Left lung (tissue), 10 donors: Measurements from ENCODE around the gene RNF223. TPM values are rescaled to one million over a fixed set of nuclear protein-coding genes. Genes with fewer than 3 reads are reported as not detected.
A peak's percentile ranks its signal among the peaks of the same experiment; 100 is the strongest.

ENCODE experiments used
- ATAC-seq: fragments of 200-7000 bp; cut with Tn5 transposase; one replicate; pipeline ENCODE4 v1.9.1; 2020; ENCODE audit warnings: moderate library complexity
- DNase-seq, 4 donors: peaks; one replicate each; pipeline ENCODE4 v3.0.0-alpha.2; 2013 to 2020
- H3K27ac ChIP-seq, 2 donors: fragments of 200-600 bp; sonication (generic) in 1 of 2; one replicate each; pipeline versions ENCODE4 v1.5.0 to v1.8.0; 2020 to 2021
- H3K27me3 ChIP-seq, 2 donors: fragments of 200-600 bp; sonication (generic) in 1 of 2; one replicate each; pipeline versions ENCODE4 v1.5.0 to v1.8.0; 2020 to 2021
- H3K36me3 ChIP-seq, 2 donors: fragments of 200-600 bp; sonication (generic) in 1 of 2; one replicate each; pipeline versions ENCODE4 v1.5.0 to v1.8.0; 2020 to 2021
- H3K4me1 ChIP-seq, 2 donors: fragments of 200-600 bp; one replicate each; pipeline ENCODE4 v1.8.0; 2021
- H3K4me3 ChIP-seq, 2 donors: fragments of 200-600 bp; sonication (generic) in 1 of 2; one replicate each; pipeline versions ENCODE4 v1.5.0 to v1.8.0; 2020 to 2021; ENCODE audit warnings: mild to moderate bottlenecking in 1 of 2
- H3K9me3 ChIP-seq, 2 donors: fragments of 200-600 bp; sonication (generic) in 1 of 2; one replicate each; pipeline versions ENCODE4 v1.5.0 to v1.8.0; 2020 to 2021
- CTCF ChIP-seq, 2 donors: fragments of 200-600 bp; sonication (generic) in 1 of 2; IDR thresholded peaks; one replicate each; pipeline versions ENCODE4 v1.5.0 to v1.8.0; 2021; ENCODE audit warnings: antibody characterized with exemption in 2 of 2
- intact Hi-C, 2 donors: fragments of 100-400 bp; cut with DNase I; formaldehyde crosslinking; loops; one replicate each; pipeline versions ENCODE4 v1.11.2 to v1.14.2; 2022
- polyA plus RNA-seq, 6 donors: library from polyadenylated mRNA; unstranded; fragments of 120-200 nt; gene quantifications; one replicate each; pipeline ENCODE4 v1.2.1, GENCODE V29; 2013; ENCODE audit not compliant: insufficient read length in 6 of 6
- total RNA-seq, 2 donors: library from RNA; stranded (reverse); fragmentation: NEBNext Ultra II Directional; extraction: Animal tissue kit (Norgen Biotek cat#: 25700); gene quantifications; one replicate each; pipeline ENCODE4 v1.2.1, GENCODE V29; 2021
- donor health status: DM: no; HTN: yes; CAD: no.
- donor health status: DM: no; HTN: no; CAD: no.

RNF223 gene
- total and polyA plus RNA-seq, 8 donors = 0.13 to 1.7 (median 0.18) TPM

- Histone ChIP-seq H3K4me1 (peaks cover 4 to 20% of the 10 kb centered on the region in 2 donors), H3K9me3 (no peaks in the 10 kb centered on the region), H3K36me3 (no peaks in the 10 kb centered on the region), H3K4me3 (no peak overlapping the region), H3K27me3 (peaks cover 4 to 86% of the 10 kb centered on the region in 2 donors), H3K27ac (no peak overlapping the region)
- DNase-seq = peak in 1 of 4 donors; percentile 81
- intact Hi-C loops = no loop called here
- ATAC-seq = no peak
- no peak for TF ChIP-seq CTCF (IDR thresholded peaks at IDR 0.05)
Observed at GRCh38 chr1:1071486-1072298, 2.4 kb downstream of the RNF223 start.

- Histone ChIP-seq H3K27ac (no peak overlapping the region), H3K9me3 (no peaks in the 10 kb centered on the region), H3K4me1 (peaks cover 4 to 20% of the 10 kb centered on the region in 2 donors), H3K27me3 (peaks cover 4 to 95% of the 10 kb centered on the region in 2 donors), H3K4me3 (peak overlapping the region; percentile 31 to 49), H3K36me3 (no peaks in the 10 kb centered on the region)
- TF ChIP-seq CTCF (IDR thresholded peaks at IDR 0.05) = no peak
- ATAC-seq (no peak), DNase-seq (no peak)
- intact Hi-C loops = no loop called here
Observed at GRCh38 chr1:1069711-1070676, 4.1 kb downstream of the RNF223 start.

- peak overlapping the region in 1 of 2 donors; percentile 28 for H3K27ac ChIP-seq
- peaks cover 4 to 92% of the 10 kb centered on the region in 2 donors for H3K27me3 ChIP-seq
- ATAC-seq = peak; percentile 67
- no peaks in the 10 kb centered on the region for H3K9me3 ChIP-seq
- H3K36me3 ChIP-seq = no peaks in the 10 kb centered on the region
- TF ChIP-seq CTCF (IDR thresholded peaks at IDR 0.05) = no peak
- intact Hi-C loops = no loop called here
- peak in 3 of 4 donors; percentile 72 to 93 (median 80) for DNase-seq
- H3K4me3 ChIP-seq = peak overlapping the region; percentile 31 to 49
- H3K4me1 ChIP-seq = peaks cover 4 to 24% of the 10 kb centered on the region in 2 donors
Observed at GRCh38 chr1:1069056-1069710, 4.9 kb downstream of the RNF223 start.

GRCh38 chr1:1068517-1069055 is 5.5 kb downstream of the RNF223 start:
- peaks cover 4 to 30% of the 10 kb centered on the region in 2 donors for H3K4me1 ChIP-seq
- DNase-seq = peak in 2 of 4 donors; percentile 64 to 88
- H3K4me3 ChIP-seq = peak overlapping the region; percentile 31 to 49
- H3K27ac ChIP-seq = peak overlapping the region in 1 of 2 donors; percentile 28
- peak; percentile 84 for ATAC-seq
- no peaks in the 10 kb centered on the region for H3K36me3 ChIP-seq
- no peaks in the 10 kb centered on the region for H3K9me3 ChIP-seq
- intact Hi-C loops = no loop called here
- peaks cover 4 to 92% of the 10 kb centered on the region in 2 donors for H3K27me3 ChIP-seq
- TF ChIP-seq CTCF (IDR thresholded peaks at IDR 0.05) = no peak
